A673 (cell line): ENCODE data around the gene SPAG7. TPM values are rescaled to one million over a fixed set of nuclear protein-coding genes. Genes with fewer than 3 reads are reported as not detected.

Experiments used
- BruUV-seq: library from RNA; stranded (reverse); fragments of 400-500 nt; replicated peaks from 2 replicates; lab custom pipeline; 2021; lab: Mats Ljungman, UMichigan
- CTCF ChIA-PET: fragments of 300-600 bp; sonication (Branson Sonifier 250); formaldehyde crosslinking; loops from one replicate; lab custom pipeline; 2022; ENCODE audit warnings: antibody characterized with exemption; lab: Charles Lee
- POLR2A ChIA-PET: fragments of 300-600 bp; sonication (Branson Sonifier 250); formaldehyde crosslinking; loops from one replicate; lab custom pipeline; 2022; ENCODE audit warnings: antibody characterized with exemption; ENCODE audit not compliant: low non-redundant PET; lab: Charles Lee
- DNase-seq: peaks from one replicate; pipeline ENCODE4 v3.0.0-alpha.2; 2015; ENCODE audit warnings: low spot score
- H3K27ac ChIP-seq: fragments of 200-600 bp; sonication (generic); 2 replicates; pipeline ENCODE4 v1.5.1; 2016; ENCODE audit warnings: mixed run types, low read depth, mild to moderate bottlenecking, mixed read lengths, antibody characterized with exemption, low read length; ENCODE audit not compliant: poor library complexity, severe bottlenecking
- H3K27me3 ChIP-seq: fragments of 200-600 bp; sonication (generic); replicated peaks from 2 replicates; pipeline ENCODE4 v1.6.1; 2017; ENCODE audit warnings: mixed run types, low read depth, mild to moderate bottlenecking, mixed read lengths, antibody characterized with exemption, low read length; ENCODE audit not compliant: insufficient read depth, poor library complexity
- H3K36me3 ChIP-seq: fragments of 200-600 bp; sonication (generic); 2 replicates; pipeline ENCODE4 v1.6.1; 2016; ENCODE audit warnings: mixed run types, mild to moderate bottlenecking, mixed read lengths, antibody characterized with exemption, low read length; ENCODE audit not compliant: insufficient read depth, poor library complexity, severe bottlenecking
- H3K4me1 ChIP-seq: fragments of 200-600 bp; sonication (generic); 2 replicates; pipeline ENCODE4 v1.6.1; 2017; ENCODE audit warnings: mixed run types, mild to moderate bottlenecking, mixed read lengths, antibody characterized with exemption, low read length; ENCODE audit not compliant: insufficient read depth, poor library complexity, severe bottlenecking
- H3K4me3 ChIP-seq: fragments of 200-600 bp; sonication (generic); 2 replicates; pipeline ENCODE4 v1.5.1; 2016; ENCODE audit warnings: low read depth, mixed run types, mild to moderate bottlenecking, mixed read lengths, low read length; ENCODE audit not compliant: poor library complexity, severe bottlenecking
- H3K9me3 ChIP-seq: fragments of 200-600 bp; sonication (generic); 2 replicates; pipeline ENCODE4 v1.6.1; 2016; ENCODE audit warnings: mixed run types, low read depth, mild to moderate bottlenecking, mixed read lengths, antibody characterized with exemption, low read length; ENCODE audit not compliant: poor library complexity, severe bottlenecking
- CTCF ChIP-seq: fragments of 300-800, 200-600 bp; sonication (generic); conservative IDR thresholded peaks from 2 replicates; pipeline ENCODE4 v1.5.1; 2017; ENCODE audit warnings: low read depth, mild to moderate bottlenecking, antibody characterized with exemption, low read length, moderate library complexity, mixed read lengths
- EZH2 ChIP-seq: fragments of 200-600 bp; sonication (generic); IDR thresholded peaks from 2 replicates; pipeline ENCODE4 v1.6.1; 2017; ENCODE audit warnings: borderline replicate concordance, low read depth, mild to moderate bottlenecking, mixed read lengths, antibody characterized with exemption, low read length; ENCODE audit not compliant: poor library complexity, severe bottlenecking
- intact Hi-C: fragments of 100-400 bp; cut with micrococcal nuclease; formaldehyde crosslinking; loops from one replicate; pipeline ENCODE4 v1.10.0; 2022; ENCODE audit not compliant: unreplicated experiment
- total RNA-seq: library from RNA; stranded (reverse); gene quantifications from 2 replicates; pipeline ENCODE4 v1.2.3, GENCODE V29; 2021

Gene SPAG7
- total RNA-seq, 1 experiment from 2014 or later = 74.8 TPM

- intact Hi-C loops = no loop called here
- Histone ChIP-seq H3K36me3 (peaks cover 12% of the 10 kb centered on the region), H3K27me3 (no peaks in the 10 kb centered on the region), H3K4me1 (peaks cover 17% of the 10 kb centered on the region), H3K9me3 (no peaks in the 10 kb centered on the region), H3K27ac (peak overlapping the region; percentile 94), H3K4me3 (peak overlapping the region; percentile 59)
- POLR2A ChIA-PET = no interaction called here
- CTCF ChIA-PET = no interaction called here
- TF ChIP-seq CTCF (no peak), EZH2 (no peak)
- DNase-seq = no peak
- BruUV-seq = no TSS peak
Measured at GRCh38 chr17:4969047-4969550, 1.5 kb upstream of the SPAG7 start.

- ChIA-PET POLR2A (interaction anchor here (0.6 kb wide), 1 partner anchor 29 kb away, joined by 3 read pairs; no protein-coding TSS in a partner anchor), CTCF (interaction anchor here (0.6 to 2.3 kb wide), 2 partner anchors 19 to 133 kb away, joined by 3 to 8 read pairs; partner anchors contain the start of gene CAMTA2)
- Histone ChIP-seq H3K9me3 (no peaks in the 10 kb centered on the region), H3K27me3 (no peaks in the 10 kb centered on the region), H3K4me1 (peaks cover 17% of the 10 kb centered on the region), H3K36me3 (peaks cover 12% of the 10 kb centered on the region), H3K27ac (peak overlapping the region; percentile 94), H3K4me3 (peak overlapping the region; percentile 59)
- intact Hi-C loops = no loop called here
- no TSS peak for BruUV-seq
- DNase-seq = no peak
- no peak for TF ChIP-seq CTCF
Measured at GRCh38 chr17:4968486-4969046, 949 bp upstream of the SPAG7 start.

- peaks cover 17% of the 10 kb centered on the region for H3K4me1 ChIP-seq
- H3K36me3 ChIP-seq = peaks cover 12% of the 10 kb centered on the region
- BruUV-seq = TSS peak; percentile 57
- TF ChIP-seq CTCF (no peak), EZH2 (no peak)
- peak; percentile 100 for DNase-seq
- no peaks in the 10 kb centered on the region for H3K27me3 ChIP-seq
- peak overlapping the region; percentile 94 for H3K27ac ChIP-seq
- ChIA-PET POLR2A (interaction anchor here (0.6 to 1.0 kb wide), 3 partner anchors 16 to 843 kb away, joined by 3 to 4 read pairs (median 3); no protein-coding TSS in a partner anchor), CTCF (interaction anchor here (0.6 to 2.3 kb wide), 4 partner anchors 20 to 65 kb away, joined by 3 to 9 read pairs (median 6); partner anchors contain the start of genes CAMTA2, RNF167 and SLC25A11)
- H3K4me3 ChIP-seq = peak overlapping the region; percentile 59
- no peaks in the 10 kb centered on the region for H3K9me3 ChIP-seq
- intact Hi-C loops = loop anchor here (2.0 kb wide), 1 partner anchor 18 kb away; the partner anchor contains the start of gene PFN1
Measured at GRCh38 chr17:4966844-4967538, 626 bp downstream of the SPAG7 start.
